ENCODE data around the gene PSMB4.
A peak's percentile ranks its signal among the peaks of the same experiment; 100 is the strongest.
"Not testable (repeated sequence)": the region's sequence is repeated elsewhere in the genome, so short reads cannot be mapped to it uniquely, and the experiment has no call there.

The PSMB4 gene

DNA sequence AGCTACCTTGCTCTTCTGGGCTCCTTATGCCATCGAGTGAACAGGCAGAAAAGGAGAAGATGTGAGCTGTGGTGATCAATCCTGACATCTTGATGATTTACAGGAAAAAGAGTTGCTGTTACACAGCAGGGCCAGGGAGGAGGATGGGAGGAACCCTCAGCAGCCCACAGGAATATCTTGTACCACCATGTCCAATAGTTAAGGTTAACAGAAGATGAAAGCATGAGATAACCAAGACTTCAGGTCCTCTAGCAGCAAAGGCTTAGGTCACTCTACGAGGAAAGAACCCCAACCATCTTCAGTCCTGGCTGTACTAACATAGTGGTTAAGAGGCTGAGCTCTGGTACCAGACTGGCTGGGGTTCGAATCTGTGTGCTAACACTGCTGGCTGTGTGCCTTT, 14.8 kb upstream of the PSMB4 start:
- DNase-seq (ENCODE audit: low read depth, low spot score) = no peak
- no peak overlapping the region for H3K27ac ChIP-seq

GRCh38 chr1:151386002-151386401, 13.4 kb upstream of the PSMB4 start:
- H3K27ac ChIP-seq = no peak overlapping the region
- no peak for DNase-seq (ENCODE audit: low read depth, low spot score)

- H3K27ac ChIP-seq; DNase-seq (ENCODE audit: low read depth, low spot score): not testable (repeated sequence)
Measured at GRCh38 chr1:151390221-151391078, 8.9 kb upstream of the PSMB4 start.

- H3K27ac ChIP-seq = no peak overlapping the region
- no peak for DNase-seq (ENCODE audit: low read depth, low spot score)
Measured at GRCh38 chr1:151391079-151391563, 8.3 kb upstream of the PSMB4 start.

GRCh38 chr1:151393583-151393982, 5.8 kb upstream of the PSMB4 start:
- no peak overlapping the region for H3K27ac ChIP-seq
- no peak for DNase-seq (ENCODE audit: low read depth, low spot score)

DNA sequence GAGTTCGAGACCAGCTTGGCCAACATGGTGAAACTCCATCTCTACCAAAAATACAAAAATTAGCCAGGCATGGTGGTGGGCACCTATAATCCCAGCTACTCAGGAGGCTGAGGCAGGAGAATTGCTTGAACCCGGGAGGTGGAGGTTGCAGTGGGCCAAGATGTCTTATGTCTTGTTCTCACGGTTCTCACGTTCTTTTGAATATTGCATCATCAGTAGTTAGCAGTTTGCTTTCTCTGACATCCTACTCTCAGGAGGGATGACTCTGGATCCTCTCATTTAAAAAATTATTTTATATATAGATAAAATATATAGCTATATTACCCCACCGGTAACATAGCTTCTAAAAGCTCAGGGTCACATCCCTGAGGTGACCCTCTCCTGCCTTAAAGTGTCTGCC, 3.1 kb upstream of the PSMB4 start:
- not testable (repeated sequence) for H3K27ac ChIP-seq; DNase-seq (ENCODE audit: low read depth, low spot score)

DNA sequence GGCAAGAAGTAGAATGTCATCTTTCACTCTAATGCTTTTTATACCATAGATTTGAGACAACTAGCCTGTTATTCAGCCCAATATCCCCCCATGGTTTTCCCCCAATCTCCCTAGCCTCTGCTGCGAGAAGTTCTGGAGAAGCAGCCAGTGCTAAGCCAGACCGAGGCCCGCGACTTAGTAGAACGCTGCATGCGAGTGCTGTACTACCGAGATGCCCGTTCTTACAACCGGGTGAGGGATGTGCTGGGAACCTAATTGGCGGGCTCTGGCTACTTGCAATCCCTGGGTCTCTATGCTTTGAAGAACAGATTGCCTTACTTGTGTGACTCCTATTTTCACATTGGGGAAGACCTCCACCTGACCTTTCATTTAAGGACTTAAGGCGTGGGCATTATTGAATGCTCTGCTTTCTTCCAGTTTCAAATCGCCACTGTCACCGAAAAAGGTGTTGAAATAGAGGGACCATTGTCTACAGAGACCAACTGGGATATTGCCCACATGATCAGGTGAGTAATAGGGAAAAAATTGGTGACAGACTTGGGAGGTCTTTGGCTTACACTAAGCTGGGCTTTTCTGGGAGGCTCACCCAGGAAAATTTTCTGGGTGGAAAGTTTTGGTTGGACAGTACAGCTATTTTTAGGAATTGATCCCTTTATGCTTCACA, 1.9 kb downstream of the PSMB4 start:
- peak overlapping the region; percentile 1 for H3K27ac ChIP-seq
- no peak for DNase-seq (ENCODE audit: low read depth, low spot score)

DNA sequence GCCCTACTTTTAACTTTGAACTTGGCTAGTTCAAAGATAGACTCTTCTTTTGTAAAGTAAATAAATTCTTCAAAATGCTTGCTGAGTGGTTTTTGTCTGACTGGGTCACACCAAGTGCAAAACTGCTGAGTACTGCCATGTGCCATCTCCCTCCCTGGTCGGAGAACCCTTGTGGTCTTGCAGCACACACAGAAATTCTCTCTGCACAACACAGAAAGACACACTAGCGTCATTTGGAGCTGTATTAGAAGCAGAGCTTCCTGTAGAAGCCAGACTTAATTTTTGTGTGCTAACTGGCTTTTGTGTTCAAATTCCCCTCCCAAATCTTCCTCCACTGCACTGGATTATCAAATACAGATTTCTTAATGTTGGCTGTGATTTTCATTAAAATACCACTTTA, 2.5 kb downstream of the PSMB4 start:
- DNase-seq (ENCODE audit: low read depth, low spot score) = no peak
- H3K27ac ChIP-seq = peak overlapping the region; percentile 1

- DNase-seq (ENCODE audit: low read depth, low spot score) = no peak
- H3K27ac ChIP-seq = no peak overlapping the region
Measured at GRCh38 chr1:151402764-151403163, 3.4 kb downstream of the PSMB4 start.

- no peak overlapping the region for H3K27ac ChIP-seq
- DNase-seq (ENCODE audit: low read depth, low spot score) = no peak
Measured at GRCh38 chr1:151403612-151404011, 4.2 kb downstream of the PSMB4 start.

GRCh38 chr1:151405187-151405951, 6.0 kb downstream of the PSMB4 start:
- H3K27ac ChIP-seq = no peak overlapping the region
- no peak for DNase-seq (ENCODE audit: low read depth, low spot score)

DNA sequence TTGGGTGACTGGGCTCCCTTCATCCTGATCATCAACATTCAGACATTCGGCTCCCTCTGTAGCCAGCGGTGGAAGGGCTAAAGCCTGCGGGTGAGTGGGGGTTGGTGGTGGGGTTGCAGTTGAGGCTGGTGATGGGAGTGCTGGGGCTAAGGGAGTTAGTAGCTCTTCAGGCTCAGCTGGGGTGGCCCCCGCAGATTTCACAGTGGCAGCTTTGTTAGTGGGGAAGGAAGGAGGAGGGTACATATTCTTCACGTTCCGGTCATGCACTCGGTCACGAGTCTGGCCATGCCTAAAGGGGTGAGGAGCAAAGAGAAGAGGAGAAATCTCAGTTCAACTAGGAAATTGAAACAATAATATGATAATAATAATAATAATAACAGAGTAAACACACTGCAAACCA, 6.8 kb downstream of the PSMB4 start:
- no peak for DNase-seq (ENCODE audit: low read depth, low spot score)

GRCh38 chr1:151407304-151407703, 7.9 kb downstream of the PSMB4 start:
- DNase-seq (ENCODE audit: low read depth, low spot score) = no peak
- H3K27ac ChIP-seq = no peak overlapping the region

More for the DNA sequence above, 6.8 kb downstream of the PSMB4 start:
- no peak overlapping the region for H3K27ac ChIP-seq

DNA sequence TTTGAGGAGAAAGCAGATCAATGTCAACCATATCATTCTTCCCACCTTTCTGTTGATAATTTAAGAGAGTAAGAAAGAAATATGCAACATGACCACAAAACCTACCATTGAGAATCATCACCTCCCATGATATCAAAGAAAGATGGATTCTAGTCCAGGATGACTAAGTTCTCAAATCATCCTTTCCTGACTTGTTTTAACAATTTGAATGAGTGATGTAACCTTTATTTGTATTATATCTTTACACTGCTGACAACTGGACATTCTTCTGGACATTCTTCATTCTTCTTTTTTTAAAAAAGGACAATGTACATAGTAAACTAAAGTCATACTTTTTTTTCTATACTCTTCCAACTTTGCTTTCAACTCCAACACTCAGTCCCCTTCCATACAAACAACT, 9.5 kb downstream of the PSMB4 start:
- peak overlapping the region; percentile 27 for H3K27ac ChIP-seq
- DNase-seq (ENCODE audit: low read depth, low spot score) = no peak

GRCh38 chr1:151411884-151412283, 12.5 kb downstream of the PSMB4 start:
- H3K27ac ChIP-seq = no peak overlapping the region
- DNase-seq (ENCODE audit: low read depth, low spot score) = no peak

DNA sequence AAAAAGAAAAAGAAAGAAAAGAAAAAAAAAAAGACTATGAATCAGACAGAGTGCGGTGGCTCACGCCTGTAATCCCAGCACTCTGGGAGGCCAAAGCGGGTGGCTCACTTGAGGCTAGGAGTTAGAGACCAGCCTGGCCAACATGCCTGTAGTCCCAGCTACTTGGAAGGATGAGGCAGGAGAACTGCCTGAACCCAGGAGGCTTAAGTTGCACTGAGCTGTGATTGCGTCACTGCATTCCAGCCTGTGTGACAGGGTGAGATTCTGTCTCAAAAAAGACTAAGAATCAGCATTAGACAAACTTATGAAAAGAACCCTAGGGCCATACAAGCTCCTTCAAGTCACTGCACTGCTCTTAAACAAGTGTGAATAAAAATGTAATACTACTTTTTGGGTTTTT, 16.9 kb downstream of the PSMB4 start:
- H3K27ac ChIP-seq = peak overlapping the region; percentile 45
- DNase-seq (ENCODE audit: low read depth, low spot score) = peak; percentile 6

GRCh38 chr1:151418081-151418480, 18.7 kb downstream of the PSMB4 start:
- no peak overlapping the region for H3K27ac ChIP-seq

GRCh38 chr1:151419819-151420218, 20.4 kb downstream of the PSMB4 start:
- DNase-seq (ENCODE audit: low read depth, low spot score) = no peak

More at GRCh38 chr1:151418081-151418480, 18.7 kb downstream of the PSMB4 start:
- DNase-seq (ENCODE audit: low read depth, low spot score) = no peak

GRCh38 chr1:151425103-151425502, 25.7 kb downstream of the PSMB4 start:
- no peak overlapping the region for H3K27ac ChIP-seq
- no peak for DNase-seq (ENCODE audit: low read depth, low spot score)

More at GRCh38 chr1:151419819-151420218, 20.4 kb downstream of the PSMB4 start:
- no peak overlapping the region for H3K27ac ChIP-seq

DNA sequence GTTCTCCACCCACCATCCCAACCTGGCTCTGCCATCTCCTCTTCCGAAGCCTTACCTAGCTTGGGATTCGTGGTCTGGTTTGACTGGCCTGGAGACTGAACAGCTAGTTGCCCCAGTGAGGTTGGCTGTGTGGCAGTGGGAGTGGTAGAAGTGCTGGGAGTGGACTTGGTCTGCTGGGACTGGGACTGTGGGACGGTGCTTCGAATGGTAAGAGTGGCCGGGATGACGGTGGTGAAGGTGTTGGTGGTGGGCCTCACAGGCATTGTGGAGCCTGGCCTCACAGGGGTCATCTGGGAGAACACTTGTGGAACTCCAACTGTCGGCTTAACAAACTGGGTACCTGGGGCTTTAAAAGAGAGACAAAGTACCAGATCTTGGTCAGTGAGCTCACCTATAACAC, 28.7 kb downstream of the PSMB4 start:
- no peak for DNase-seq (ENCODE audit: low read depth, low spot score)
- no peak overlapping the region for H3K27ac ChIP-seq

GRCh38 chr1:151433827-151434226, 34.5 kb downstream of the PSMB4 start:
- not testable (repeated sequence) for H3K27ac ChIP-seq

More at GRCh38 chr1:151433827-151434226, 34.5 kb downstream of the PSMB4 start:
- not testable (repeated sequence) for DNase-seq (ENCODE audit: low read depth, low spot score)
